SK-MEL-5 (cell line): Measurements from ENCODE around the gene RNF144A. TPM values are rescaled to one million over a fixed set of nuclear protein-coding genes. Genes with fewer than 3 reads are reported as not detected.

Experiments
- DNase-seq: peaks from one replicate; pipeline ENCODE4 v3.0.0-alpha.2; 2016; ENCODE audit warnings: low read depth, low spot score
- in situ Hi-C: cut with HindIII; loops from 2 replicates; pipeline ENCODE4 v1.10.0; 2016; ENCODE audit warnings: low sequenced_read_pairs, high pct_unique_total_duplicates, low pct_unique_long_range_greater_than_20kb
- total RNA-seq: library from RNA; depleted of rRNA; stranded (reverse); fragments of >200 nt; shearing (Covaris generic); gene quantifications from 2 replicates; pipeline ENCODE4 v1.2.3, GENCODE V29; 2014

RNF144A gene
- total RNA-seq, 1 experiment from 2014 or later: 83.1 TPM

DNA sequence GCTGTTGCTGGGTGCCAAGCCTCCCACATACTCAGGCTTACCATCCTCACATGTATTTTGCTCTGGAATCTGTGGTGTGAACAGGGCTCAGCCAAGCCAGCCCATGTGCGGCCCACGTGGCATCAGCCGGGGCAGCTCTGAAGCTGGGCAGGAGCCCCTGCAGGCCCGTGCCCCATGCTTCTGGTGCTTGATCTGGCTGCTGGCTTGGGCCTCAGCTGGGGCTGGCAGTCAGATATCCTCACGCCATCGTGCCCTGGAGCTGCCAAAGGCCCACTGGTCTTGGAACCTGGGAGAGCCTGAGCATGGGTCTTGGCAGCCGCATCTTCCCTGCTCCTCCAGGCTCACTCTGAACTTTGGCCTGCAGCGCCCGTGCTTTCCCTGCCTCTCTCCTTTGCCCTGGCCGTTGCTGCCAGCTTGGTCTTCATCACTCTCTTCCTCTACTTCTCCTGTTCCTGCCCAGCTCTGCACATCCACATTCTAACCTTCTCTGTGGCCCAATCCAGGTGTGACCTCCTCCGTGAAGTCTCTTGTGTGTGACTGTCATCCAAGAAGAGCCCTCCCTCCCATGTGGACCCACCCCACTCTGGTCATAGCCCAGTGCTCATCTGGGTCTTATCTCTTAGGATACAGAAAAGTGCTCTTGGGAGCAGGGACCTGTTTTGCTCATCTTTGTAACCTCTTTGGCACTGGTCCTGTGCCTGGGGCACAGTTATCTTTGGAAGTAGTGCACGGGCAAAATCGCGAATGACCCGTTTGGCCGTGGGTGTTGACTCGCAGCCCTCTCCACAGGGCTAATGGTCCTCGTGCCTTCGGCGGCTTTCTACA, 116.1 kb downstream of the RNF144A start:
- no peak for DNase-seq
- in situ Hi-C loops: no loop called here

DNA sequence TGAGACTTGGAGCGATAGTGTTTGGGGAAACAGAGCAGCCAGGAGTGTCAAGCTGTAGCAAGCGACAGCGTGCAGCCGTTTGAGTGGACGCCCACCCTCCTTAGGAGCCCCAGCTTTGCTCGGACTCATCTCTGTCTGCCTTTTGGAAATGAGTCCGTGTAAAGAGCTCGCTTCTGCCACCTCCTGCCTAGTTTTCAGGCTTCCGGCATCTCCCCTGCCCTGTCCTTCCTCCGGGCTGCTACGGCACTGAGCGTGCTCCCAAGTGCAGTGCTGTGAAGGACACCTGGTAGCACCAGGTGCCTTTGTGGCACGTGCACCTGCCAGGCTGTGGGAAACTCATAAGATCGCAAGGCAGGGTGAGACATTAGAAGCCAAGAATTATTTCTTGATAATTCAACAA, 117.1 kb downstream of the RNF144A start:
- peak; percentile 30 for DNase-seq
- in situ Hi-C loops: no loop called here

DNA sequence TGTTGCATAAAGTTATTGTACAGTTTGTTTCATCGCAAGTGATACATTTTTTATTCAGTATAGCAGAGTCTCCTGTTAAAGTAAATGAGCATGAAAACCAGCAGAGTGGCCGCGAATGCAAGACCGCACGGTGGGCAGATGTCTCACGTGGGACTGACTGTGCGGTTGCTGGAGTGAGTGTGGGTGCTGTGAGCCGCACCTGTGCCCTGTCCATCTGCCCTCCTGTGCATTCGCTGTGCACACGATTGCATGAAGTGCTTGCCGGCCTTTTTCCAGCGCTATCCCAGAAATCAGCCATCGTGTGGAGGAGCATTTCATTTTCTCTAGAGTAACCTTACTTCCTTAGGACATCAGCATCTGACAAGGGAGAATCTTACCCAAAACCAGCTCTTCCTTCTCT, 118.7 kb downstream of the RNF144A start:
- in situ Hi-C loops: no loop called here
- no peak for DNase-seq

DNA sequence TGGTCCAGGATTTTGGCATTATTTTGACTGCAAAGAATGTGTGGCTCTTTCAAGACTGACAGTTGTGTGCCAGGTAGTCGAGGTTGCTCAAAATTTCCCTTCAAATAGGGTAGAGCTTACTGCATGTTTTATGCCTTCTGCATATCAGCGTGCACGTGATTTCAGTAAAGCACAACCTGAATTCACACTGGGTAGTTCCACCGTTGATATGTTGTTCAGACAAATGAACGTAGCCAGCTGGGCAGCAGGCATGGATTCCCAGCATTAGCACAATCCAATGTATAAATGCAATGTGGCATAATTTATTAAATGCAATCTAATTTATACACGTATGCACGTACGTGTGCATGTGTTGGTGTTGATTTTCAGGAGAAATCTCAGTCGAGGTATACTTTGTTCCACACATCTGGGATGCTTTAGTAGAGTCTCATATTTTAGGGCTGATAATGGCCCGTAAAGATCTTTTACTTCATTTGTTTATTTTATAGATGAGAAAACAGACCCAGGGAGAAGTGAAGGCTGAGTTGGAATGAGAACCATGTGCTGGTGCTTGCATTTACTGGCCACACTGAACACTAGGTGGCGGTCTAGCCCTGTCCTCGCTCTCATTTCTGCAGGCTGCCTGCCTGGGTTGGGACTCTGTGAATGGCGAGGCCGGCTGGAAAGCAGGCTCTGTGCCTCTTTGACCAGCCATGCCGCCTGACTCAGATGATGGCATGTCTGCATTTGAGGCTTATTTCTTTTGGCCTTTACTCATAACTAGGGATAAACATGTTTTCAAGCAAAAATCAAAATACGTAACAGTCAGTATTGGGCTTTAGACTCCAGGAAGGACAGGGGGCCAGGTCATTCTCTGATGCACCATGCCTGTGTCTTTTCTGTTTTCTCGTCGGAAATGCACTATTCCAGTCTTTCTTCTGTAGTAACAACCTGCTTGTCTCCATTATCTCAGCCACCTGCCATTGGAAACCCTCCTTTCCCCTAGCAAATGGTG, 120.4 kb downstream of the RNF144A start:
- in situ Hi-C loops: no loop called here

DNA sequence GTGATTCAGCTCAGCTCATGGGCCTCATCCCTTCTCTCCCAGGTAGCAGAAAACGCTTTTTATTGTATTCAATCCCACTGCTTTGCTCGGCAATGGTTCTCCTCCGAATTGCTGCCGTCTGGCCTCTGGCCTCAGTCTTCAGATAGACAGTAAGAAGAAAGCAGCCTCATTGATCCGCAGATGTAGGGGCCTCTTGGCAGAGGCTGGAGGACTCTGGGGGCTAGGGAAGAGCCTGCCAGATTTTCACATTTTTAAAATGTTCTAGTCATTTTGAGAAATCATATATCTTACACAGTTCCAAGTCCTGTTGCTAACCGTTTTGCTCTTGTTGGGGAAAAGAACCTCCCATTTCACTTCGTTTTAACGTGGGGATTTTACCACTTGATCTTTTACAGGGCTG, 123.3 kb downstream of the RNF144A start:
- in situ Hi-C loops: no loop called here
- DNase-seq: no peak

More for the DNA sequence above, 120.4 kb downstream of the RNF144A start:
- DNase-seq: peak; percentile 83

DNA sequence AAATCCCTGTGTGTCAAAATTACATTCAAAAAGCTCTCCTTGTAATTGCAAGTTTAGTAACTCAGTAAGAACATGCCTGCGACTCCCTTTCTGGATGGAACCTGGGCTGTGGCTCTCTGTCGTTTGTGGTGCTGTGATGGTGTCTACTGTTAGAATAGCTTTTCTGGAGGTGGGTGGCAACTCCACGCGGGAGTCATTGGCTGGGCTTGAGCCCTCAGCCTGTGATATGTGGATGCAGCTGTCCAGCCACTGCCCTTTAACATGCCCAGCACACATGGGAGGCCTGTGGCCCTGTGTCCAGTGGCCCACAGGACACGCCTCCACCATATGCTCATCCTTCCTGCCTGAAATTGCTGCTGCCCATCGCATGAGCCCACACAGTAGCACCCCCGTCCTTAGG, 124.2 kb downstream of the RNF144A start:
- no peak for DNase-seq
- in situ Hi-C loops: no loop called here

DNA sequence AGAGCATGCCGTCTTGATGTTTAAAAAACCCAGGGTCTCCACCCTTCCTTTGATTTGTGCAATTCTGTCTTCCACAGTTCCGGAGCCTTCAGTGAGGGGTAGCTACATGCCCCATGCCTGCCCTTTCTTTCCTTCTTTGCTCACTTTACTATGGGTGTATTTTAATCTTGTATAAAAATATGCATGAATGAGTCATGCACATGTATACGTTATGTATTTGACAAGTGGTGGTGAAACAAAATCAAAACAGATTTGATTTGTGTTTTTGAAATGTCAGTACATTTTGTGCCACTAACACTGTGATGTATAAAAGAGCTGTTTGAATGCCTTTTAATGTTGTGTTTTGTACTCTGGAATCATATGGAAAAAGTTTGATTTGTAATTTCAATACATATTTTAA, 126.5 kb downstream of the RNF144A start:
- in situ Hi-C loops: no loop called here
- no peak for DNase-seq

DNA sequence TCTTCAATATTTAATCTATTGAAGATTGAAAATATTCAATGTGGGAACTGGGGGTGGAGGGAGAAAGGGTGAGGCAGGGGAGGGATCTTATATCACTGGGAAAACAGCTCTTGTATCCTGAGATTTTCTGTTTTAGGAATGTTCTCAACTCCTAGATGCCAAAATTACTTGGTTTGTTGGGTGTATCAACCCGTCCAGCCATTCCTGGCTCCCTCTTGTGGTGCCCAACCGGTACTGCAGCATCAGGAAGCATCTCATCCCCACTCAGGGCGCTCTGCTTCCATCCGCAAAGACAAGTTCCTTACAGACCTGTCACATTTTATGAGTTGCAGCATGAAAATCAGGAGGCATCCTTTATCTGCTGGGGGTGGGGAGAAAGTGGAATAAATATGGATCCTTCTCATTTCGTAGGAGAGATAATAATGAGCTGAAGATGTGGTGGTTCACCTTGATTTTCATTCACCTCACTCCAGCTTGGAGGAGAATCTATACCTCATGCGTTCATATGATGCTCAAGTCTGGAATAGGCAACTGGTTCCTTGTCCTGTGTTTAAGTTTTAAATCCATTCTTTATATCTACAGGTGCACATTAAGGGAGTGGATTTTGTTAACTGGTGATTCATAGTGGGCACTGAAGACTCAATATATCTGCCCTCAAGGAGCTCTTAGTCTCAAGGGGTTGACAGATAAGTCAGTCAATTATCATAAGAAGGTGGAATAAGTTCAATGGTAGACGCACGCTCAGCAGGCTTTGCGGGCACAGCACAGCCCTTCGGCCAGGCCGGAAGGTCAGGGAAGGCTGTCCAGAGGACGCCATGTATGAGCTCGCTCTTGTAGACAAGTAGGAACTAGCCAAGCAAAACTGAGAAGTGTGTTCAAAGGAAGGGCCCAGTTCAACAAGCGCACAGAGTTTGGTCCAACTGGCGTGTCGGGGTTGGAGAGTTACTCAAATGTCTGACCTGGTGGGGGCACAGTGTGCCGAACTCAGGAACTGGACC, 127.3 kb downstream of the RNF144A start:
- DNase-seq: peak; percentile 78
- in situ Hi-C loops: no loop called here

DNA sequence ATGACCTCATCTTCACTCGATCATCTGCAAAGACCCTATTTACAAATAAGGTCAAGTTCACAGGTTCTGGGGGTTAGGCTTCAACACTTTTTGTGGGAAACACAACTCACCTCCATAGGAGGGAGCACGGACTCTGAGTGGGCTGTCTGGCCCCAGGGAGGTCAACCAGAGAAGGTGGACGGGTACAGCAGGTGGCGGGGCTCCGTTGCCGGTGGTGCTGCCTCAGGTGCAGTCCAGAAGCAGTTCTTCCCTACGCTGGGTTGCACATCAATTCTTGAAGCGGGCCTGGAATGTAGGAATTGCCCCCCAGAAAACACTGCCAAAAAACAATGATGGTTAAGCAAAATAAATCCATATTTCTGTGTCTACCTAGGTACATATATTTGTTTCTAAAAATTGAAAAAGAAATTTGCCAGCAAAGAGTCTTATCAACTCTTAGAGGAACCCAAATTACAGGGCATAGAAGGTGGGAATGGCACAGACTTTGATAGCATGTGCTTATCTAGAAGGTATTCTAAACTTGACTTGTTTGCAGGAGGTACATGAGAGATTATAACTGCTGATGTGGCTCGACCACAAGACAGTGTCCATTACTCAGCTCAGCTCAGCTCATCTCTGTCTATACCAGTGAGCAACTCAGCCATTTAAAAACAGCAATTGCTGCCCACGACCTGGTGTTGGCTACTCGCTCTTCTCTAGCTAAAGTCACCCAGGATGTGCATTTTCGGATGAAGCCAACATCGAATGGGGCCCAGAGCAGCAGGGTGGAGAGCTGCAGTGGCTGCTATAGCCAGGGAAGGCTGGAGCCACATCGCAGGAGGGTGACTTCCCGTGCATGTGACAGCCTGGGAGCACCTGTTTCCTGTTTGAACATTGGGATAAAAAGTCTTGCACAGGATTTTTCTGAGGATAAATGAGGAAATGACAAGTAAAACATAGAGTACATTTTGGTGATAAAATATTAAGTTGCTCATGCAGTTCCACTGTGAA, 128.7 kb downstream of the RNF144A start:
- in situ Hi-C loops: no loop called here
- no peak for DNase-seq

DNA sequence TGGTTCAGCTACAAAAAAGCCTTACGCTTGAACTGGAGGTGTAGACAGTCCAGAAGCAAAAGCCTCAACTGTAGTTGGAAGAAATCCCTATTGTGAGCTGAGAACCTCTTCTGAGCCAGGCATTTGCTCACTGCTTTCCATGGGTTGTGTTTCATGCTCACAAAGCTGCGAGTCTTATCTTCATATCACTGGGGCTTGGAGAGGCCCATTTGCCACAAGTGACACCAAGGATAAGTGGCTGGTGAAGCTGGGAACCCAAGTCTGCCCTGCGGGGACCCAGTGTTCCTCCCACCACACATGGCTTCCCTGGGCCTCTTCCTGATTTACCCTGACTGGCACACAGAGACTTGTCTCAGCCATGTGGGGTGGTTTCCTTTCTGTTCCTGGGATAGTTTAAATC, 130.4 kb downstream of the RNF144A start:
- DNase-seq: no peak
- in situ Hi-C loops: no loop called here

DNA sequence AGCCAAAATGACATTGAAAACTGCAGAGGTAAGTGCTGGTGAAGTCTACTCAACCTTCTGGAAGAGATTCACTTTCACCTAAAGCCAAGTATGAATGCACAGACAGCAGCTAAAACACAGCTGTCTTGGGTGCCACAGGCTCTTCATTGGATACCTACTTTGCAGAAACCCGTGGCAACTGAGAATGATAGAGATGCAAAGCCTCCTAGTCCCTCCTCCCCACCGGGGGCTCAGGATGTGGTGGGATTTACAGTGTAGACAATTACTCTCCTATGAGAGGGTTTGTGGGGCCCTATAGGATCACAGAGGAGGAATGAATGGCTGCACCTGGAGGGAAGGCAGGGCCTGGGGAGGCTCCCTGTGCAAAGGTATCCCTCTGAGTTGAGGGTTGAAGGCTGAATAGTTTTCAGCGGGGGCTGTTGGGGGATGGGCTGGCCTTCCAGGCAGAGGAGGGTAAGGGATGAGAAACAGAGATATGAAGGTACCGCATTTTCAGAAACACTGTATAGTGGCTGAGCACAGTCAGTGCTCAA, 131.6 kb downstream of the RNF144A start:
- DNase-seq: no peak
- in situ Hi-C loops: no loop called here

DNA sequence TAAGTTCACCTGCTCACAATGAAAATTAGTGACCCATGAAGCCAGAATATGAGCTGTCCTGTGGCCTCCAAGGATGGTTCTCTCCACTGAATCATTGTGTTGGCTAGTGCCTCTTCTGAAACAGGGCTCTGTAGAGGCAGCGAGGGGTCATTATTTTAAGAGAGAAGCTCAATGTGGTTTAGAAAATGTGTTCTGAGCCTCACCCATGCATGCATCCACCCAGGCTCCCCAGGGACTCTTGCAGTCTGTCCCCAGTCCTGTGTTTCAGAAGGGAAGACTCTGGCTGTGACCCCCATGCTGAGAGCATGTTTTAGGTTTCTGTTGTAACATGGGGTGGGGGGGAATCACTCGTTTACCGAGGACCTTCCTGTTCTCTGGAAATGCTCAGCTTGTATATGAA, 135.2 kb downstream of the RNF144A start:
- in situ Hi-C loops: no loop called here

DNA sequence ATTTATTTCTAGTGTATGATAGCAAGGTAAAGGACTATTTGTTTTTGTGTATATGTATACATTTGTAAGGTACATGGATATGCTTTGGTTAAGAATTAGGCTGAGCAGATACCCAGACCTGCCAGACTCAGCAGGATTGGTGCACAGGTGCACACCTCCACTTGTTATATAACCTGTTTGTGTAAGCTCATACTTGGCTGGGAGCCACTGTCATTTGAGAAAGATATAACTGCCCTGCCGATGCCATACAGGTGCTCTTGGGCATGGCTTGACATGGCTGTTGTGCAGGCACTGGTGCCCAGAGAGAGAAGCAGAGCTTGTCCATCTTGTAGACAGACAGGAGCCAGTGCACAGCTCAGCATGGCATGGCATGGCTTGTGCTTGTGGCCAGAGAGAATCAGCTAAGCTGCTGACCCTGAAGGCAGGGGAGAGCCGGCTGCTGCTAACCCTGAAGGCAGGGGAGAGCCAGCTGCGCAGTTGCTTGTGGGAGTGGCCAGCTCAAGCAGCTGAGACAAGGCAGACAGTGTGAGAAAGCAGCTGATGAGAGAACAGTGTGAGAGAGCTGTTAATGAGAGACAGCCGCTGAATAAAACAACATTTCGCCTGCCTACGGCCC, 136.5 kb downstream of the RNF144A start:
- in situ Hi-C loops: no loop called here
- DNase-seq: no peak

More for the DNA sequence above, 135.2 kb downstream of the RNF144A start:
- no peak for DNase-seq

DNA sequence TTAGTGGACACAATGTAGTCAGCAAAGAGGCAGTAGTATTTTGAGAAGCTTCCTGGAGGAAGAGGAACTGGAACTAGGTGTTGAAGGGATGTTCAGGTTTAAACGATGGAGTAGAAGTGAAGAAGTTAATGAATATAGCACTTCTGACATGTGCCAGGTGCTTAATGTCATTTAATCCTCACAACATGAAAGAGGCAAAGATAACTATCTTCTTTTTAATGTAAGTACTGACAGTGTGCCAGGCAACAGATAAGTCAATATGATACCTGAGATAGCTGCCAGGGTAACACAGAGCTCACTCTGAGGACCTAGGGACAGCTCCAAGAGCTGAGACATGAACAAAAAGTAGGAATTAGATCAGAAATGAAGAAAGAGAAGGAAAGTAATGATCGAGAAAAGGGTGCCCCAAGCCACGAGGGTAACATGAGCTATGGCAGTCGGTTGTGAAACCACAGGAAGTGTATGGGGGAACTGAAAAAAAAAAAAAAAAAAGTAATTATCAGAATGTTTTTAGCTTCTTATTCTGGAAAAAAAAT, 140.7 kb downstream of the RNF144A start:
- in situ Hi-C loops: no loop called here
- no peak for DNase-seq

DNA sequence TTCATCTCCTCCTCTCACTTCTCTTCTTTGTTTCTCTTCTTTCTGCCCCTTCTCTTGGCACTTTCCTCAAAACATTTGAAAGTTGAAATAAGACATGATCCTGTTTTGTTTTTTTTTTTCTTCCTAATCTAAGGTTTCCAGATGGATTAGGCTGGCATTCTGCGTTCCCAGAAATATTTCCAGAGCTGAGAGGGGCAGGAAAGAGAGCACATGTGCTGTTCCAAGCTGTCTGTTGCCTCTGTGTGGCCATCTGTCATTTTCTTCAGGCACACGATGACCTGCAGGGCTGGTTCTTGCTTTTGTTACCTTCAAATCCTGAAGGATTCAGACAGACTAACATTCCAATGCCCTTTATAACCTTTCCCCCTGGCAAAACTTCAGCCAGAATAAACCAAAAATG, 142.9 kb downstream of the RNF144A start:
- in situ Hi-C loops: no loop called here
- DNase-seq: no peak
